Right renal pelvis (tissue), 4 donors: ENCODE data around the gene RBM23. TPM values are rescaled to one million over a fixed set of nuclear protein-coding genes. Genes with fewer than 3 reads are reported as not detected.
"Not testable (repeated sequence)": the region's sequence is repeated elsewhere in the genome, so short reads cannot be mapped to it uniquely, and the experiment has no call there.

Experiments
- DNase-seq, 4 donors: peaks; one replicate each; pipeline ENCODE4 v3.0.0-alpha.2; 2013; ENCODE audit warnings: low read depth in 4 of 4, low spot score in 3 of 4, missing footprints in 1 of 4
- polyA plus RNA-seq, 4 donors: library from polyadenylated mRNA; unstranded; fragments of 120-200 nt; gene quantifications; one replicate each; pipeline ENCODE4 v1.2.1, GENCODE V29; 2013; ENCODE audit not compliant: insufficient read length in 4 of 4

RBM23 gene
- polyA plus RNA-seq, 4 donors = 114 to 126 (median 122) TPM

DNA sequence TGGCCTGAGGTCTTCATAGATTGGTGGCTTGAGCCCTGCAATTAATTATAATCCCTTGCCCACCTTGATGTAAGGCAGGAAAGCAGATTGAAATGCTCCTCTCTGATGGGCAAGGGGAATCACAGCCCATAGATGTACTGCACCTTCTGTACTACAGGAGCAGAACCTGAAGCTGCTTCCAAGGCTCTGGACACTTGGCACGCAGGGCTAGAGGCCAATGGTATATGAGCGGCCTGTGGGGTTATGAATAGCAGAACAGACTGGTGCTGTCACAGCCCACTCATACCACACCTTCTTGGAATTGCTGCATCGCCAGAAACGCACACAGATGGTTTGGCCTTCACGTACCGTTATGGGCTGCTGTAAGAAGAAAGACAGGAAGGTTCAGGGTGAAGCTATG is 1.7 kb upstream of the RBM23 start:
- DNase-seq = no peak

DNA sequence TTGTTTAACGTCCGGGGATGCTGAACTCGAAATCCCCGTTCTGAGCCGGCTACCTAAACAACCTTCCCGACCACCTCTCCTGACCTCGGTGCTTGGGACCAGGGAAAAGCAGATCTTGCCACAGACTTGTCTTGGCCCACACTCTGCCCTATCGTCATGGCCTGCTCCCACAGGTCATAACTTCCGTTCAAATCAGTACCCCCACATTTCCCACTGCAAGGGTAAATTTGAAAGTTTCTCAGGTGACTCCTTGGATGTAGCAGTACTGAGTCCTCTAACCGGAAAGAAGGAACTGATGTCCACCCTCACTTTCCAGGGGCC is 612 bp upstream of the RBM23 start:
- DNase-seq = no peak

DNA sequence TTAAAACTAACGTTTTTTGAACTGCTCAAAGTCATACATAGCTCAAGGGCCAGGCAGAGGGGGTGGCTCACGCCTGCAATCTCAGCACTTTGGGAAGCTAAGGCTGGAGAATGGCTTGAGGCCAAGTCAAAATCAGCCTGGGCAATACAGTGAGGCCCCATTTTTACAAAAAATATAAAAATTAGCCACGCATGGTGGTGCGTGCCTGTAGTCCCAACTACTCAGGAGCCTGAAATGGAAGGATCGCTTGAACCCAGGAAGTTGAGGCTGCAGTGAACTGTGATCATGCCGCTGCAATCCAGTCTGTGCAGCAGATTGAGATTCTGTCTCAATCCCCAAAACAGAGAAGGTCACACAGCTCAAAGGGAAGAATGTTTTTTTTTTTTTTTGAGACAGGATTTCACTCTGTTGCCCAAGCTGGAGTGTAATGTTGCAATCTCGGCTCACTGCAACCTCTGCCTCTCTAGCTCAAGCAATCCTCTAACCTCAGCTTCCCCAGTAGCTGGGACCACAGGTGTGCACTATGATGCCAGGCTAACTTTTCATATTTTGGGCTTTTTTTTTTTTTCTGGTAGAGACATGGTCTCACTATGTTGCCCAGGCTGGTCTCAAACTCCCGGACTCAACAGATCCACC is 2.9 kb downstream of the RBM23 start:
- no peak for DNase-seq

DNA sequence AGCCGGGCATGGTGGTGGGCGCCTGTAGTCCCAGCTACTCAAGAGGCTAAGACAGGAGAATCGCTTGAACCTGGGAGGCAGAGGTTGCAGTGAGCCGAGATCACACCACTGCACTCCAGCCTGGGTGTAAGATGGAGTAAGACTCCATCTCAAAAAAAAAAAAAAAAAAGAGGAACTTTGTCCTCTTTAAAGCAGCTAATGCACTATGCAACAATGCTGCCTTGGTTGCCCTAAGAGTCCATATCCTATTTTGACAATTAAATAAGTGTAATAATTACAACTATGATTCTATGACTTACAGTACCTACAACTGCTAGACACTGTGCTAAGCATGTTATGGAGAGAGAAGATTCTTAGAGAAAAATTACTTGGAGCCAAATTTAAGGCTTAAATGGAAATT is 4.1 kb downstream of the RBM23 start:
- not testable (repeated sequence) for DNase-seq

DNA sequence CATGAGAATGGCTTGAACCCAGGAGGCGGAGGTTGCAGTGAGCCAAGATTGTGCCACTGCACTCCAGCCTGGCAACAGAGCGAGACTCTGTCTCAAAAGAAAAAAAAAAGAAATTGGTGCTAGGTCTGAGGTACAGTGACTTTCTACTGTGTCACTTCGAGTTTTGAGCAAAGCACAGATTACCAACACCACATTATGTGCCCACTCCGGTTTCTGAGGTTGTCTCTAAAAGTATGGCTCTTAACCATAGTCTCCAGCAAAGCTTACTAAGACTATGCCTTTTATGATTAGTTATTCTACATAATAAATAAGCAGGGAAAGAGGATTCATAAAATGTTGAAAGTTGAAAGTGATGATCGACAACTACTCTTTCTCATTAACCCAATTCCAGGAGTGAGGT is 8.0 kb downstream of the RBM23 start:
- DNase-seq = no peak

DNA sequence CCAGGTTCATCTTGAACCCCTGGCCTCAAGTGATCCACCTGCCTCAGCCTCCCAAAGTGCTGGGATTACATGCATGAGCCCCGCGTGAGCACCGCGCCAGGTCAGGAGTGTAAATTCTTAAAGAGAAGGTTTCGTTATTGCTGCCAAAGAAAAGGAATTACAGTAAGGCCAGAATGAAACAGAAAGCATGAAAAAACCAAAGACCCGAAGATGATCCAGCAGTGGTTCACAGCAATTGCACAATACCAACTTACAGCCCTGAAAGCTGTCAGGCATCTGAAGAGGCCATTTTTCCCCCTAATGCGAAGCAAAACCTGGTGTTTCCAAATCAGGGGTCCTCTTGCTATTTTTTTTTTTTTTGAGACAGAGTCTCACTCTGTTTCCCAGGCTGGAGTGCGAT is 10.3 kb downstream of the RBM23 start:
- no peak for DNase-seq

DNA sequence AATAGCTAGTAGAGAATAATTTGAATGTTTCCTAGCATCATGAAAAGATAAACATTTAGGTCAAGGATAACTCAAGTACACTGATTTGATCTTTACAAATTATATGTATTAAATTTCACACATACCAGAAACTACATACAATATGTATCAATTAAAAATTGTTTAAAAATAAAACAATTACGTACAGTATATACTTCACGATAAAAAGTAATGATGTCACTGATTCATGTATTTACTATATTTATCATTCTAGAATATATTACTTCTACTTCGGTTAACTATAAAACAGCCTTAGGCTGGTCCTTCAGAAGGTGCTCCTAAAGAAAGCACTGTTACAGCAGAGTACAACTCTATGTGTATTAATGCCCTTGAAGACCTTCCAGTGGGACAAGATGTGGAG is 11.5 kb downstream of the RBM23 start:
- DNase-seq = no peak

DNA sequence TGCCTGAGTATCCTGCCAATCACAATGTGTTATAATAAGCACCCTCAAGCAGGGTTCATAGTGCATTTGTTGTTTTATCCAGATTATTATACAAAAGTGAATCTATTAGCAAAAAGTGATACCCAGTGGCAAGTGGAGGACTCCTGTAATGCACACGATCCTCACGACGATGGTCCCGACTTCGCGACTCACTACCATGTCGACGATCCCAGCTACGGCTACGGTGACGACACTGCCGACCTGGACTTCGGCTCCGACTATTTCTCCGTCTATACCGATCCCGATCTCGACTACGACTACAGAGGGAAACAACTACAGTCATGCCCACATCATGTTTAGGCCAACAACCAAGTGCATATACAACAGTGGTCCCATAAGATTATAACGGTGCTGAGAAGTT is 12.9 kb downstream of the RBM23 start:
- no peak for DNase-seq

DNA sequence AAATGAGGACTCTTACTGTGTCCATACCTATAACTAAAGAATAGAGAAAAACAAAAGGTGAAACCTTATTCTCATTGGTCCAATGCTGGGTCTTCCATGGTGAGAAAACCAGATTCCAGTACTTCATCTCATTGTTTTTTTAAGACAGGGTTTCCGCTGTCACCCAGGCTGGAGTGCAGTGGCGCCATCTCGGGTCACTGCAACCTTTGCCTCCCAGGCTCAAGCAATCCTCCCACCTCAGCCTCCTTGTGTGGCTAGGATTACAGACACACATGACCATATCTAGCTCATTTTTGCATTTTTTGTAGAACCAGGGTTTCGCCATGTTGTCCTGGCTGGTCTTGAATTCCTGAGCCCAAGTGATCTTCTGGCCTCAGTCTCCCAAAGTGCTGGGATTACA is 13.3 kb downstream of the RBM23 start:
- no peak for DNase-seq

DNA sequence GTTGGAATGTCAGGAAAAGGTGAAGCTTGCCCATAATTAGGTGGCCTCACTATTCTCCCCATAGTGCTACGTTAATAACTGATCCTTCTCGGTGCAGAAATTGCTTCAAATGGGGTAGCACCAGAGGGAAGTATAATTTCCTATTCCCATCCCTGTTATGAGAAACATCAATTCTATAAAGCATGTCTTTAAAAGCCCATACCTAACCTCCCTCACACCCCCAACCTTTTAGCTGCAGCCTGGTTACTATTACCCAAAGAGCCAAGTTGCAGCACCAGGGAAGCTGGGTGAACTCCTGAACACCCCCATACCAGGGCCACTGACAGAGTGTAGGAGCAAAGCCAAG is 15.2 kb downstream of the RBM23 start:
- DNase-seq = no peak

DNA sequence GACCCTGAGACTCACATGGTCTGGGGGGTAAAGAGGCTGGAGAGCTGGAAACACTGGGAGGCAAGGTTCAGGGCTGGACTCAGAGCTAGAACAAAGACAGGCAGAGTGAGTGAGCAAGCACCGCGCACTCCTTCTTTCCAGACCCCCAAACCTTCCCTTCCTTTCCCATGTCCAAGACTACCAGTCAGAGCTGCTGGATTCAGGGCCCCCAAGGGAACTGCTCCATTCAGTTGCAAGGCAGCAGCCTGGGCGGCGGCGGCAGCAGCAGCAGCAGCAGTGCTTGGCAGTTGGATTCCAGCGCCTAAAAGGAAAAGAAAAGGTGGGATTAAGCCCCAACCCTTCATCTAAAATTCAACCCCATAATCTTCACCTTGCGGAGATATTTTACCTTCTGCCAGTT is 17.1 kb downstream of the RBM23 start:
- no peak for DNase-seq

DNA sequence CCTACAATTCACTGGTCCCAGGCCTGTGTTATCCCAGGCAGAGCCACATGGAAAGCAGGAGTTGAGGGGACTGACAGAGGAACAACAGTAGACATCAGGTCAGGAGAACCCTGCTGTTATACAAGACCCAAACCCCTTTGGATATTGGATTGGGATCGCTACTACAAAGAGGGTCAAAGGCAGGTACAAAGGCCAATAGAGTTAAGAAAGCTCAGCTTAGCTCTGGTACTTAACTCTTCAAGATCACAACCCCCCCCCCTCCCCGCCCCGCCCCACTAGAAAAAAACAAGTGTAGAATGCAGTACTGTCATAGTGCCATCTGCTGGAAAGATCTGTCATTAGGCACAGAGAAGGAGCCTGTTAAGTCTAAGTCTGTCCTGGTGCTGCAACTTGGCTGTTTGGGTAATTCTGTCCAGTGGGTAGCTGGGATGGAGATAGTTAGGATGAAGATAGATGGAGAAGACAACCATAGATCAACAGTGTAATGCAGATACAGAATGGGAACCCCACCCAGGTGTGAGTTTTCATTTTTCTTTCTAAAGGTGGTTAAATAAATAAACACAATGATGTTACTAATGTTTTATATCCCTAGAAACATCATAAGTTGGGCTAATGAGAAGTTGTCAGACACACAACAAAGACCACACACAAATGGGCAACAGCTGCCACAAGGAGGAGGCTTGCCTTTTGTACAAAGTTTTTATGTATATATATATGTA is 18.7 kb downstream of the RBM23 start:
- DNase-seq = no peak

DNA sequence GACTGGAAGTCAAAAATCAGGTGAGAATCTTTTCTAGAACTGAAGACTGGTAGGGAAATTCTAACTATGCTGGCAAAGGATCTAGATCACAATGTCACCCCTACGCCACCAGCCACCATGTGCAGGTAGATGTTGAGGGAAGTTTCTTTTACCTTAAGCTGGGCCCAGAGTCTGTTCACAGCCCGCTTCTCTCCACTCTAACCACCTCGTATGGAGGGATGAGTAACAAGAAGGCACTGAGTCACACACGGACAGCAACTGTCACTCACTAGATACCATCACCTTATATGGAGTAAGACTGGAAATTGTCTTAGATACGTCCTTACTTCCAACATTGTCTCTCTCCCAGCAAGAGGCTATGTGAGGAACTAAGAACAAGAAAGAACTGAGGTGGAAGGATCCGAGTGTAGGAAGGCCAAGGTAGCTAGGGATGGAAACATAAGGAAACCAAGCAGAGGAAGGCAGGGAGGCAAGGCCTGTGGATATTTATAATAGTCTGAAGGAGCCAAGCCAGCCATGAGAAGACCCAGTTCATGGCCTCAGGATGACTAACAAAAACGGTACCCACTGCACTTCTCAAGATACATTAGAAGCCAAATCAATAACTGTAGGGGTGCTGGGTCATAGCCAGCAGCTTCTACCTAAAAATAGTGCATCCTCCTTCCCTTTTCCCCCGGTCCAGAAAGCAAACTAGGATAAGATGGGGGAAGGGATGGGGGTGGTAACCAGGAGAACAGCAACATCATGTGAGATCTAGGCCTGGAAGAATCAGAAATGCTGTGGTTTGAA is 20.5 kb downstream of the RBM23 start:
- DNase-seq = no peak

DNA sequence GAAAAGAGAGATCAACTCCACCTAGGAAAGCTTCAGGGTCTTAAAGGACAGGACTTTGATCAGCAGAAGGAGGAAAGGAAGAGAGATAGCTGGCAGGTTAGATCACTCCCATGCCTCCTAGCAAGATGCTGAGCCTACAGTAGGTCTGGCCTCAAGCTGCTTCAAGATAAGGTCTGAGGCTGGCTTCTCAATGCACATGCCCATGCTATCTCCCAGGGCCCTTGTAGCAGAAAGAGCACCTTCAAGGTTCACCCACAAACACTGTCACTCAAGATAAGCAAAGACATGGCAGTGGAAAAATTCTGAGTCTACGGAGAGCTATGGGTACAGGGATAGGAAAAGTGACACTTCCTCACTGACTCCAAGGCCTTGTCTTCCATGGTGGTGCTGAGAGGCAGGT is 21.6 kb downstream of the RBM23 start:
- no peak for DNase-seq

DNA sequence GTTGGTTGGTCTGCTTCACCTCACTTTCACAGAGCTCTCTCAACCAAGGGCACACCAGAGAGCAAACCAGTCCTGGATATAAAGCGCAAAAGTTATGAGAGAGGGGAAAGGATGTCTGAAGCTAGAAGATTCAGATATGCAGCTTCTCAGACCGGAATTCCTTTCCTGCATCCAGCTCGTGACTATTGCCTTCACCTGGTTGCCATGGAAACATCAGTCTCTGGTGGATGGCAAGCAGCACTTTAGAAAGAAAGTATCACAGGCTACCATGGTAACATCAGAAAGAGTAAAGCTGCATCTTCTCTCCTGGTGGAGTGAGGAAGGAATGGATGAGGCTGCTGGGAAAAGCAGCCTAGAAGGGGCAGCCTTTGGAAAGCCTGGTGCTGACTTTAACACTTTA is 22.2 kb downstream of the RBM23 start:
- DNase-seq = no peak

DNA sequence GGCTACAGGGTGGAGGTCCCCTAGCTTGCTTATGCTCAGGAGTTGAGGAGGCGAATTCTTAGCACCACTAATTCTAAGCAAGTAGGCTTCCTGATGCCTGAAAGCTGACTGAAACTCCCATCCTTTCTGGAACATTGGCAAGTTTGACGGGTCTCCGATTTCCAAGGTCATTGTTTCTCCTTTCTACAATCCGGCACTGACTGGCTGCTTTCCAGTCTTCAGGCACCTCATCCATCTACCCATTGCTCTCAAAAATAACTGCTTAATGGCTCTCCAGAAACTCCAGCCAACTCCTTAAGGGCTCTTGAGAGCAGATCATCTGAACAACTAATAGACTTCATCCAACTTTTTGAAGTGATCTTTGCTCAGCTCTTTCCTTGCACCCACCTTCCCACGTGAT is 22.6 kb downstream of the RBM23 start:
- DNase-seq = no peak

DNA sequence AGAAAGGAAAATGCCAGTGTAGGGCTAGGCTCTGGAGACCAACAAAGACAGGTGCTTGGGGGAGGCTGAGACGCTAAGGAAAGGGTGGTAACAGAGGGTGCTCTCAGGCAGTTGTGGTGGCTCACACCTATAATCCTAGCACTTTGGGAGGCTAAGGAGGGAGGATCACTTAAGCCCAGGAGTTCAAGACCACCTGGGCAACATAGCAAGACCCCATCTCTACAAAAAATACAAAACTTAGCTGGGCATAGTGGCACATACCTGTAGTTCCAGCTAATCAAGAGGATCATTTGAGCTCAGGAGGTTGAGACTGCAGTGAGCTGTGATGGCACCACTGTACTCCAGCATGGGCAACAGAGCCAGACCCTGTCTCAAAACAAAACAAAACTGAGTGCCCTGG is 23.5 kb downstream of the RBM23 start:
- no peak for DNase-seq

DNA sequence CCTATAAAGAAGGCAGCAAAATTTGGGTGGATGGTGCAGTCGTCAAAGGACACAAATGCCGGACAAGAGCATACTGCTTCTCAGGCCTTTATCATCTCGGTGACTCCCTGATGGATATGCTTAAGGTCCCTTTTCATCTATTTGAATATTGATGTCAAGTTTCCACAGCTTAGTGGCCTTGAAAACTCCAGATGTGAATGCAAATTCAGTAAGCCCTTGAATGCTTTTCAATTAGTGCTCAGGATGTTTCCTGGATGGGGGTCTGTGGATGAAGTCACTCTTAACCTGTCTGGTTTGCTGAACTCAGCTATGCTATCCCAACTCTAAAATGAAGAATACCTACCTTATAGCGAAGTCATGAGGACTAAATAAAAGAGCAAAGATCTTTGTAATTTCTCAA is 25.2 kb downstream of the RBM23 start:
- DNase-seq = no peak

DNA sequence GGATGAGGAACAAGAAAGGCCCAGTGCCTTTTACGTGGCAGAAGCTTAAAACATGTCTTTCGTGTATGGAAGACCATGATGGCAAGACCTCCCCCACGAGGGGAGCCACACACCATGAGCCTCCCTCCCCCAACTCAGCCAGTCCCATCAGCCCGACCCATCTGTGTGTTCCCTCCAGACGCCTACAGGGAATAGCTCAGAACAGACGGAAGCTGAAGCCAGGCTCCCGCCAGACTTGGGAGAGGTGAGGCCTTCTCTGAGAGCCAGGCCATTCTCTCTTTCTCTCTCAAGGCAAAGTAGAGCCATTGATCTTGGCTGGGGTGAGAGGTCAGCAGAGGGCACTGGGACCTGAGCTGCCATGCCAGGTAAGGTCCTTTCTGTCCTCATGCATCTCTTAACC is 26.5 kb downstream of the RBM23 start:
- no peak for DNase-seq

DNA sequence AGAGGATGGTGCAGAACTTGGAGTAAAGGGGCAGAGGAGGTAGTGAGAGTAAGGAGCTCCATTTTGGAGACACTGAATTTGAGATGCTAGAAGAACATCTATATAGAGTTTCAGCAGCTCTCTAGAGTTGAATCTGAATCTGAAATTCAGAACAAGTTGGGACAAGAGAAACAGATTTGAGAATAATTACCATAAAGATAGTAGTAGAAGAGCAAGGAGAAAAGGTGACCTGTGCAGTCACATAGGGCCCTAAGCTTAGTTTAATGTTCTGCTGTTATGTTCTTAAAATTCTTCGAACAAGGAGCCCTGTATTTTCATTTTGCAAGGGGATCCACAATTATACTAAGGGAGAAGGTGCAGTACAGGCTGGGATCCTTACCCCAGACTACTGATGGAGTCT is 28.5 kb downstream of the RBM23 start:
- no peak for DNase-seq

DNA sequence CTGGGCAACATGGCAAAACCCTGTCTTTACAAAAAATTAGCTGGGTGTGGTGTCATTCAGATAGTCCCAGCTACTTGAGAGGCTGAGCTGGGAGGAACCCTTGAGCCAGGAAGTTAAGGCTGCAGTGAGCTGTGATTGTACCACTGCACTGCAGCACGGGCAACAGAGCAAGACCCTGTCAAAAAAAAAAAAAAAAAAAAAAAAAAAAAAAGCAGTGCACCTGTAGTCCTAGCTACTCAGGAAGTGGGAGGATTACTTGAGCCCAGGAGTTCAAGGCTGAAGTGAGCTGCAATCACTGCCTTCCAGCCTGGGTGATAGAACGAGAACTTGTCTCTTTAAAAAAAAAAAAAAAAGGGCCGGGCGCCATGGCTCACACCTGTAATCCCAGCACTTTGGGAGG is 30.3 kb downstream of the RBM23 start:
- DNase-seq = no peak

DNA sequence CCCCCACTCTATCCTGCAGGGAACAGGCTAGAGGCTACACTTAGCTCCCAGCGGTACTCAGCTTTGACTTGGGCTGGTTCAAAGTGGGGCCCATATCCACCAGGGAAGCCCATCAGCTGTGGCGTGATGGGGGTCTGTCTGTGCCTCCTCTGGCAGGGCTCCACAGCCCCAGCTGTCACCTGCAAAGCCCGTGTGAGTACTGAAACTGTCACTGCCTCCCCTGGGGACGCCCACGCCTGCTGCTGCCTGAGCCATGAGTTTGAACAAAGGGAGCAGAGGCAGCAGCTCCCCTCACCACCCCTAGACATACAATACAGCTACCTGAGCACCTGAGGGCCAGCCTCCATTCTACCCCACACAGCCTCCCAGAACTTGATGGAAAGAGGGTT is 31.0 kb downstream of the RBM23 start:
- DNase-seq = no peak
